ENCODE measurements around the gene NUP133.
"Not testable (repeated sequence)": the region's sequence is repeated elsewhere in the genome, so short reads cannot be mapped to it uniquely, and the experiment has no call there.

The NUP133 gene

DNA sequence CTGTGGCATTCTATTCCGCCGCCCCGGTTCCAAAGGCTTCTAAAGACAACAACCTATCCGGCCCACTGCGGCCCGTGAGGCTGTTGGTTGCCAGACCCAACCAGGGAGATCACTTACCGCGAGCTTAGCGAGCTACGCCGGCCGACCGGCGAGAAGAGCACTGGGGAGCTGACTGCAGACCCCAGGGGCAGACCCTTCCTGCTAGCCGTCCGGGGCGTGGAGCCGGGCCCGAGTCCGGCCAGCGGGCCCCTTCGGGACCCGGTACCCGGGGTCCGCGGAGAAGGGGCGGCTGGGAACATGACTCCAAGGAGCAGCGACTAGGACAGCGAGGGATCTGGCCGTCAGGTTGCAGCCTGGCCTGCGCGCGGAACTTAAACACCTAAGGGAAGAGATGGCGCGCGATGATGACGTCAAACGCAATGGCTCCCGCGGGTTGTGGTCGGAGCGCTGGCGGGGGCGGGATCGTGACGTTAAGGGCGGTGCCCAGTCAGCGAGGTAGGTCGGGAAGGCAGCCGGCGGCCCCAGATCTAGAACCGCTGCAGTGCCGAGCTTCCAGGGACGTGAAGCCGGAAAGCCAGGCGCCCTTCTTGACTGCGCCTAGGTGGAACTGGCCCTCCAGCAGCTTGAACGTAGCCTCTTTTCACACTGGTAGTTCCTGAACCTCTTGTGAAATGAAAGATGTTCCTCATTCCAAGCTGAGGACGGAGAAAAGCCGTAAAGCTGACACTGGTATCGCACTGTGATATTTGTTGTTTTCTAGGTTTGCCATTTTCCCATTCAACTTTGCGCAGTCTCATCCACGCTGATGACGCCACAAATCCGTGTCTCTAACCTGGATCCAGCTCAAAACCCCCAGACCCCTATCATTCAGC, at the start of gene NUP133:
TSS of gene NUP133 (minus strand) at position 391 of the 872 bp plus-strand sequence. CDS start at position 299, 92 bp downstream.
- DNase-seq (ENCODE audit: low spot score): peak; percentile 99

DNA sequence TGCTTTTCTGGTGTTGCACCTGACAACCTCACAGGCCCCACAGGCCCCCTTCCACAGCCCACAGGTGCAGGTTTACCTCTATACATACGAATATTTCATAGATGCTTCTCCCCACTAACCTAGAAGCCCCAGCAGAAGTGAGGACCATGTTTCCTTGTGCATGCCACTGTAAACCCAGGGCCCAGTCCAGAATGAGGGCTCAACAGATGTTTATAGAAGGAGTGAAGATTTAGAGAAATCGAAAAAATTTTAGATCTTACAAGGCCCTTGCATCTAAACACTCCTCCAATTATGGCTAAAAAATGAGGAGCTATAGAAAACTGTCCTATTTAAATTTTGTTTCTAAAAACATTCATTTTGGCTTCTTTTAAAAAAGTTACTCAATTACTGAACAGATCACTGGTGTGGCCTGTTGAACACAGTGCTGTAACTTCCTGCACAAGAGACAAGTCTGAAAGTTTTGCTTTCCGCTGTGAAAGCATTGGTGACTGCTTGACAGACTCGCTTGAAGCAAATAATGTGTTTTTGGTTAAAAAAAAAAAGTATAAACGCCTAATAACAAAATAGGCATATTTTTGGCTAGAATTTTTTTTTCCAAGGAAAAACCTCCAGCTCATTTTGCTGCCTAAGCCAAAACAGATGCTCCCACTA, 49.2 kb upstream of the NUP133 start:
- DNase-seq (ENCODE audit: low spot score): no peak

DNA sequence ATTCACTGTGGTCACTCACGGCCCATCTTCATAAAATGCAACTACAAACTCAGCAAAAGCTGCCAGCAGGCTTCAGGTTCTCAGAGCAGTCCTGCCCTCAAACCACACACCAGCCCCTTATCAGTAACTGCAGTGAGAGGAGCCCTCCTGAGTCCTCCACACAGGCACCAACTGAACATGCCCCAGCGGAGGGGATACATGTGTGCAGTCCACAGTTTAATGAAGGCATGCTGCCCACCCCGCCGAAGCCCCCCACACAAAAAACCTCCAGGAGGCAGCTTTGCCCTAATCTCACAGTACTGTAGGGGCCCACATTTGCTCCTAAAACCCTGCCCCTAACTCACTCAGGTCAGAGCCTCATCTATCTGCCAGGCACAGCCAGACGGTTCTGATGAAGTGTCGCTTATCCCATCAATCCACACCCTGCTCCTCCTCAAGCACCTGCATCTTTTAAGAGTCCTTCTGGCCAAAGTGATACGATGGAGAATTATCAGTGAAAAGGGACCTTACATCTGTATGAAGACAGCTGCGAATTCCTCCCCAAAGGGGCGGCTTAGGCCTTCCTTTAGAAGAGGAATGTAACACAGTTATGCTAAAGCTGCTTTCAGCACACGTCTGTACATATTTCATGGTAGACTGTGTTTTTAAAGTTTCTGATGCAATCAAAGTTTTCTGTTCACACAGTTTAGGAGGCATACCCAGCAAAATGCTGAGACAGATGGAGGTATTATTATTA, 46.9 kb upstream of the NUP133 start:
- no peak for DNase-seq (ENCODE audit: low spot score)

DNA sequence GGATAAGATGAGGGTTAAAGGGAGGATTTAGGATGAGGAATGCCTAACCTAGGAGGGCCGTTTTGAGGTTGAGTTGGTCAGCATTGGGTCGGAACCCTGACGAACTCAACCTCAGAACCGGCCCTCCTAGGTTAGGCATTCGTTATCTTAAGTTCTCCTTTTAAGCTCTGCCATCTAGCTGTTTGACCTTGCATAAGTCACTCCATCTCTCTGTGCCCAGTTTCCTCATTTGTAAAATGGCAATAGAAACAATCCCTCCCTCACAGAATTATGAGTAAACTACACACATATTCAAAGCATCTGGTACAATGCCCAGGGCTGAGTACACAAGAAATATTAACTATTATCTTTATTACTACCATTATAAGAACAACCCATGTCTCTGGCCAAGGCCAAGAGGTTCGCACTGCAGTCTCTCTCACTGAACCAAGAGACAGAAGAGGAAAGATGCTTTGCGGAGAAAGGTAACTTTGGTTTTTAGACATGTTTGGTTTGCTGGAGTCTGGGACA, 45.5 kb upstream of the NUP133 start:
- no peak for DNase-seq (ENCODE audit: low spot score)

DNA sequence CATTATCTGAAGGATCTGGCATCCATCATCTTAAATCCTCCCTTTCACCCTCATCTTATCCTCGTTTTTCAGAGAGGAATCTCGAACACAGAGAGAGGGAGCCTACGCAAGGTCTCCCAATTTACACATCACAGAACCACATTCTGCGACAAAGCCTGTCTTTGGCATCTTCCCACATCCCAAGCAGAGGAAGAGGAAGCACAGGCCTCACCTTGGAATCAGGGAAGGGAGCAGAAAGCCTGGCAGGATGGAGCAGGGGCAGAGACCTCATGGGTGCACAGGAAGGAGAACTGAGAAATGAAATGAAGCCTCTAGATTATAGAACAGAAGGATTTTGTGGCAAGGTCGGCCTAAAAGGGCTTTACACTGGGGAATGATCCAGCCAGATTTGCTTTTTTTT, 44.6 kb upstream of the NUP133 start:
- no peak for DNase-seq (ENCODE audit: low spot score)

DNA sequence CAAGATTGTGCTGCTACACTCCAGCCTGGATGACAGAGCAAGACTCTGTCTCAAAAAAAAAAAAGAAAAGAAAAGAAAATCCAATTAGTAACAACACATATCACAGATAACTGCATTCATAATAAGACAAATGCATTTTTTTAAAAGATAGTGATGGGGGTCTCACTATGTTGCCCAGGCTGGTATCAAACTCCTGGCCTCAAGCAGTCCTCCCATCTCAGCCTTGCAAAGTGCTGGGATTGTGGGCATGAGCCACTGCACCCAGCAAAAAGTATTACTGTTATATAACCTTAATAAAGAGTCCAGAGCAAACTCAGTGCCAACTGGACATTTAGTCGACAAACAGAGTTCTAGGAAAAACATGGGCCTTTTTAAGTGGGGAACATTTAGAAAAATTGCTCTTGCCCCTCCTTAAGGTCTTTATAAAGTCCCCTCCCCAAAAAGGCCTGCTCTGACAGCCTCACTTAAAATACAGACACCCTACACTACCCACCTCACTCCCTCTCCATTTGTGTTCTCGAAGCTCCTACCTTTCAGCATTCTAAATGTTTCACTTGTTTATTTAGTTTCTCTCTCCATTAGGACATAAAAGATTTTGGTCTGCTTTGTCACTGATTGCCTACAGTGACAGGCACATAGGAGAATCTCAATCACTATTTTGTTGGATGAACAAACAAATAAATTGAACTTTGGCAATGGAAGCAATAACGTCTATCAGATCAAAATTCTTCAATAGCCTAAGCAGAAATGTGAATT, 42.8 kb upstream of the NUP133 start:
- no peak for DNase-seq (ENCODE audit: low spot score)

DNA sequence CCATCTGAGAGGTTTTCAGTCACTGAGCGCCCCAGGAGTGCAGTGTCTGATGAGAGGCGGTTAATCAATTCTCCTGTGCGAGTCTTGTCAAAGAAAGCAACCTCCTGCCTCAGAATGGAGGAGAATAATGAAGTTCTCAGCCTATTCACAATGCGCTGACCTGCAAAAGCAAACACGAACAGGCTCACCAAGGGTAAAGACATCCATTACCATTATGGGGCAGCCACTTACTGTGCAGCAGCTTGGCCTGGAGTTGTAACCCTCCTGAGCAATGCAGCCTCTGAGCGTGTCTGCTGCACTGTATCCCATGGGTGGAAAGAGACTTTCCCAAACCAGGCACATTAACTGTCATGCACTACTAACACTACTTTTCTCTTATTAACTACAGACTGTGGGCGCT, 39.4 kb upstream of the NUP133 start:
- DNase-seq (ENCODE audit: low spot score): no peak

DNA sequence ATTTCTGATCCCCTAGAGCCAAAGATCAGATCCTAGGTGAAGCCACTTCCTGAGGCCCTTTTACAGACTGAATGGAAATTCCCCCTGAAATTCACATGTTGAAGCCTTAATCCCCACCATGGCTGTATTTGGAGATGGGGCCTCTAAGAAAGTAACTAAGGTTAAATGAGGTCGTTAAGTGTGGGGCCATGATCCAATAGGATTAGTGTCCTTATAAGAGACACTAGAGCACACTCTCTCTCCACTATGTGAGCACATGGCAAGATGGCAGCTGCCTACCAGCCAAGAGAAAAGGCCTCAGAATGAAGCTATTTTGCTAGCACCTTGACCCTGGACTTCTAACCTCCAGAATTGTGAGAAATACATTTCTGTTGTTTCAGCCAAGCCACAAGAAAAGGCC, 36.4 kb upstream of the NUP133 start:
- no peak for DNase-seq (ENCODE audit: low spot score)

DNA sequence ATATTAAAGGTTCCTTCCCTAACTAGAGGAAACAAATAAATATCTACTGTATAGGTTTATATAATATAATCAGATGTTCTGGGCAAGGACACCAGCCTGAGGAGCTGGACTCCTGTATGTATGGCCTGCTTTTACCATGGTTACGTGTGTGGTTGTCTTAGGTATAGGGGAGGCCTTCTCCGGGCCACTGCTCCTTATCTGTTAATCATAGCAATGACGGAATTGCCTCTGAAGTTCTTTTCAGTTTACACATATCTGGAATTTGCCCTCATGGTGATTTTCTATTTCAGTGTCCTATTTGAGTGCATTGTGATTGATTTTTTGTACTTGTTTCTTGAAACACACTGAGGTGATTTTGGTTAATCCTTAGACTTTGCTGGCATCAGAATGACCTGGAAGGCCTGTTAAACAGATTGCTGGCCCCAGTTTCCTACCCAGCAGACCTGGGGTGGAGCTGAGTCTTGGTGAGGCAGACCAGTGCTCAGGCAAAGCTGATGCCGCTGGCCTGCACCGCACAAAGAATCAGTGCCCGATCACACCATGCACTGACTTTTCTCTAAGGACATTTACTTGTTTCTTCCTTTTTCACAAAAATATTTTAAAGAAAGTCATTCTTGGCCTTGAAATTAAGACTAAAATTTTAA, 31.8 kb upstream of the NUP133 start:
- no peak for DNase-seq (ENCODE audit: low spot score)

DNA sequence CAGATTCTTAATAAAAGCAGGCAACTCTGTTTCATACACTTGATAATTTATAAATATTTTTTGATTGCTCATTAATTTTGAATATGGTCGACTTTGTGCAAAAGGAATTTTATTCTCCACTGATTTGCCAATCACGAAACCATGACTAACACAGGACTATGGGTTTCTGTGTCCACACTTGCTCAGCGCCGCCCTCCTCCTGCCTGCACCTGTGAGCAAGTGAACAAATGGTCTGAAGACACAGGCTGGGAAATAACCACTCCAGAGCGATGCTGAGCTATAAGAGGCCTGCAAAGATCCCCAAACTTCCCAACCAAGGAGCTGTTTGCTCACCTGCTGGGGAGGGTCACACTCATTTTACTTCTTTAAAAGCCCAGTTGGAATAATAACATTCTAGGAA, 30.8 kb upstream of the NUP133 start:
- DNase-seq (ENCODE audit: low spot score): no peak

DNA sequence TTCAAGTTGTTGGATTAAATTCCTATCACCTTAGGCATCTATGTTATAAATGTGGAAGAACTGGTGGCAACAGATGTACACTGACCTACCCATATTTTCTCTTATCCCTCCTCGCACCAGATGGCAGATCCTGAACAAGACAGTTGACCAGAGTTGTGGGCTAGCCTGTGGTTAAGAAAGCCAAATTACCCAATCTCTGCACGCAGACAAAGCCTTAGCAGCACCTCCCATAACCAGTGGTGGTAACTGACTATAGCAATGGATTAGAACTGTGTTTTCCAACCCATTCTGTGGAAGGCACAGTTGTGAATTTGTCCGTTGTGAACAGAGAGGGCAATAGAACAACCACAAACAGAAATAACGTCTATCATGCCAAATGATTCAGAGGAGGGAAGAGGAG, 29.8 kb upstream of the NUP133 start:
- DNase-seq (ENCODE audit: low spot score): no peak

DNA sequence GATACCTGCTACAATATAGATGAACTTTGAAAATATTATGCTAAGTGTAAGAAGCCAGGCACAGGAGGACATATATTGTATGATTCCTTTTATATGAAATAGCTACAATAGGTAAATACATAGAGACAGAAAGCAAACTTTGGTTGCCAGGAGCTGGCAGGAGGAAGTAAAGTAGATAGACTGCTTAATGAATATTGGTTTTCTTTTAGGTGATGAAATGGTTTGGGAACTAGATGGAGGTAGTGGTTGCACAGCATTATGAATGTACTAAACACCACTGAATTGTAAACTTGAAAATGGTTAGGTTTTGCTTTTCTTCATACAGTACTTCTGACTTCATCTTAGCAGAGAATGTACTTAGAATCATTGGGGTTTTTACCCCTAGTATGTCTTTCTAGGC, 28.8 kb upstream of the NUP133 start:
- no peak for DNase-seq (ENCODE audit: low spot score)

DNA sequence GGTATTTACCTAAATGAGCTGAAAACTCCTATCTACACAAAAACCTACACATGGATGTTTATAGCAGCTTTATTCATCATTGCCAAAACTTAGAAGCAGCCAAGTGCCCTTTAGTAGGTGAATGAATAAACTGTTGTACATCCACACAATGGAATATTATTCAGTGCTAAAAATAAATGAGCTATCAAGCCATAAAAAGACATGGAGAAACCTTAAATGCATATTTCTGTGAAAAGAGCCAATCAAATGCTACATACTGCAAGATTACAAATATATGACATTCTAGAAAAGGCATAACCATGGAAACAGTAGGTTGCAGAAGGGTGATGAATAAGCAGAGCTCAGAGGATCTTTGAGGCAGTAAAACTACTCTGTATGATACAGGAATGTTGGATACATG, 27.1 kb upstream of the NUP133 start:
- DNase-seq (ENCODE audit: low spot score): no peak

DNA sequence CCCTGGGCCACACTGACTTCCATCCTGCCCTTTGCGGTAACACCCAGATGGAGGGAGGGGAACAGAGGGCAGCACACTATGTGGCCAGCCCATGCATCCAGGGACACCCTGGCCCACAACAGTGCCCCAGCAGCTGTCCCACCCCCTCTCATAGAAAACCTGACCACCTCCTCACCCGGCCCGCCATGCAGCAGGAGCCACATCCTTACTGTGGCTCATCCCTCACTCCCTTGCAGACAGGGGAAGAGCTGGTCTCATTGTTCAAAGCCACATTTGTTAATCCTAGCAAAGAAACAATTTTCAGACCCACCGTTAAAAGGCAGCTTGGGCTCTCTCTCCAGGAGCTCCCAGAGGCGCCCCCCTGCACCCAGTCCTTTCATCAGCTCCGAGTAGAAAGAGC, 23.2 kb upstream of the NUP133 start:
- no peak for DNase-seq (ENCODE audit: low spot score)

DNA sequence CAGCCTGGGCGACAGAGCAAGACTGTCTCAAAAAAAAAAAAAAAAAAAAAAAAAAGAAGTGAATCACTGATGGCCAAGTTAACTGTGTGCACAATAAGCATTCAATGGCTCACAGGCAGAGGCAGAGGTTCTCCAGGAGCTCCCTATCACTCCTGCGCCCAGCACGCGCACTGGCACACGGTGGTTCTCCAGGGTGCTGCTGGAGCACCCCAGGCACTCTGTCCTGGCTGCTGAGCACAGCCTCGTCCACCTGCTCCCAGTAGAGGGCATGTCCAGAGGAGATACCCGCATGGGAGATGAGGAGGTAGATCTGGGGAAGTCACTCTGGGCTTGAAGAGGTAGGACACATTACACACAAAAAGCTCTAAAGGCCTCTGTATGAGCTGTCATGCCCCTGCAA, 21.5 kb upstream of the NUP133 start:
- no peak for DNase-seq (ENCODE audit: low spot score)

DNA sequence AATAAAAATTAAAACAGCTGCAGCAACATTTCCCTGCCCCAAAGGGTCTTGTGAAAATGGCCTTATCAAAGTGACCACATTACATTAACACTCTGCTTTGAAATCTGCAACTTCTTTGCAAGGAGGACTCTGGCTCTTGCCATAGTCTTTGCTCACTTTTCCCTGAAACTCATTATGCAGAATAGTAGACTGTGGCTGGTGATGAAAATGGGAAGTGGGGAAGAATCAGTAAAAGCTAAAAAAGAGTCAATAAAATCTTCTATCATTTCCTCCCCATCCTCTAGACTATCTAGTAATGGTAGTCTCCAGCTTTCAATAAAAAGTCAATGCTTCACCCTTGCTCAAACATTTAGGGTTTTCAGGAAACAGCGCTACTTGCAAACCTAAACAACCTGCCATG, 18.6 kb upstream of the NUP133 start:
- no peak for DNase-seq (ENCODE audit: low spot score)

DNA sequence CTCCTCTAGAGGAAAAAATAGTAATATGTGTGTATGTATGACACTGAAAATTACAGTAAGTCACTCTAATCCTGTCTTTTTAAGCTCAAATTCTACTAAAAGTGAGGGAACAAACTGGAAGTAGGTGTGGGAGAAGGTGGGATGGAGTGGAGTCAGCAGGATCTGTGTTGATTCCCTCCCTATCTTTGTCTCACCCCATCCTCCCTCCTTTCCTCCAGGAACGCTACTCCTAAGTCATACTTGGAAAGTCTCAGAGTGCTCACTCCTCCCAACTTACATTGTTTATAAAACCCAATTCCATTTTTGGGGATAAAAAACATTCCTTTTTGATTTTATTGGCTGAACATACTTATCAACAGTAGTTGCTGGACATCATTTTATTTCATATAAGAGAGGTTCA, 14.9 kb upstream of the NUP133 start:
- DNase-seq (ENCODE audit: low spot score): no peak

DNA sequence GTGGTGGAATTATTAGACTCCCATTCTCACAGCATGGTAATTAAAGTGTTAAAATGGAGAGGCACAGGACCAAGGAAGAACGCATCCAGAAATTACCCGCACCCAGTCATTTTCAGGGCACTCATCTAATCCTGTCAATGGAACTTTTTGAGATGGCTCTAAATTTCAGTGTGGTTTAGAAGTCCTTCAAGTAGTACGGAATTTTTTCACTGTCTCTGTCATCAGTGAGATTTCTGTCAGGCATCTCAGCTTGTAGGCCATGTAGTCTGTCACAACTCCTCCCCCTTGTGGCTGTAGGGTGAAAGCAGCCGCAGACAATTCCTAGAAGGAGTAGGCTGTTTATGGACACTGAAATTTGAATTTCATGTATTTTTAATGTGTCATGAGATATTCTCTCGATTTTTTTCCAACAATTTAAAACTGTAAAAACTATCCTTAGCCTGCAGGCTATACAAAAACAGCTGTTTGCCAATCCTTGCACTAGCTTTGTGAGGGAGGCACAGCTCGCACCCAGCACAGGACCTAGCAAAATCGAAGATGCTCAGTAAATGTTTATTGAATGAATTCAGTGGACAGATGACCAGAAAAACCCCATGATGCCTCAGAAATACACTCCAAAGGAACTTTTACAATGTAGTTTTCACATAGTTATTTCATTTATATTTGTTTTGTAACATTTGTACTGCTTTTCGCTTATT, 6.6 kb upstream of the NUP133 start:
- DNase-seq (ENCODE audit: low spot score): peak; percentile 78

DNA sequence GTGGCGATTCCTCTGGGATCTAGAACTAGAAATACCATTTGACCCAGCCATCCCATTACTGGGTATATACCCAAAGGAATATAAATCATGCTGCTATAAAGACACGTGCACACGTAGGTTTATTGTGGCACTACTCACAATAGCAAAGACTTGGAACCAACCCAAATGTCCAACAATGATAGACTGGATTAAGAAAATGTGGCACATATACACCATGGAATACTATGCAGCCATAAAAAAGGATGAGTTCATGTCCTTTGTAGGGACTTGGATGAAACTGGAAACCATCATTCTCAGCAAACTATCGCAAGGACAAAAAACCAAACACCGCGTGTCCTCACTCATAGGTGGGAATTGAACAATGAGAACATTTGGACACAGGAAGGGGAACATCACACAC, 3.5 kb upstream of the NUP133 start:
- DNase-seq (ENCODE audit: low spot score): not testable (repeated sequence)

DNA sequence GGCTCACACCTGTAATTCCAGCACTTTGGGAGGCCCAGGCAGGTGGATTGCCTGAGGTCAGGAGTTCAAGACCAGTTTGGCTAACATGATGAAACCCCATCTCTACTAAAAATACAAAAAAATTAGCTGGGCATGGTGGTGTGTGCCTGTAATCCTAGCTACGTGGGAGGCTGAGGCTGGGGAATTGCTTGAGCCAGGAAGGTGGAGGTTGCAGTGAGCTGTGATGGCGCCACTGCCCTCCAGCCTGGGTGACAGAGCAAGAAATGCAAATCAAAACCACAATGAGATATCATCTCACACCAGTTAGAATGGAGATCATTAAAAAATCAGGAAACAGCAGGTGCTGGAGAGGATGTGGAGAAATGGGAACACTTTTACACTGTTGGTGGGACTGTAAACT, 3.1 kb upstream of the NUP133 start:
- not testable (repeated sequence) for DNase-seq (ENCODE audit: low spot score)

DNA sequence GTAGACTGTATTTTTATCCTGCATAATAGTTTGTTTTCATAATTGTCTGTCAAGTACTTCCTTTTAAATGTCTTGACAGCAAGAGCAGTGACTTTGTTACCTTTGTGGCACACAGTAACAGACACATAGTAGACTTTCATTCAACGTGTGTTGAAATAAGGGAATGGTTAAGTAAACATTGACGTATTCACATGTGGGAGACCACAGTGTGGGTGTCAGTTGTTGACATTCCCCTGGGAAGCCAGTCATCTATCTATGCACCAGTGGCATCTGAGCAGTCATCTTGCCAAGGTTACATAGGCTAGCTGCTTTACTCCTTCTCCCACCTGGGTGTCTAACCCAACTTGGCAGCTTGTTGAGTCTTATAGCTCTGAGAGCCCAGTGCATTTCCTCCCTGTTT, 1.4 kb upstream of the NUP133 start:
- DNase-seq (ENCODE audit: low spot score): no peak
